NCI-H2107 treated with DMSO at 0.1 percent for 48 hours (cell line): ENCODE data around the gene MYH10.
"Not testable (repeated sequence)": the region's sequence is repeated elsewhere in the genome, so short reads cannot be mapped to it uniquely, and the experiment has no call there.

Experiments
- DNase-seq: peaks from one replicate; lab custom pipeline; 2025; ENCODE audit not compliant: unreplicated experiment; lab: John Stamatoyannopoulos, UW

MYH10 gene

GRCh38 chr17:8558144-8558543 is 72.4 kb downstream of the MYH10 start:
- no peak for DNase-seq

DNA sequence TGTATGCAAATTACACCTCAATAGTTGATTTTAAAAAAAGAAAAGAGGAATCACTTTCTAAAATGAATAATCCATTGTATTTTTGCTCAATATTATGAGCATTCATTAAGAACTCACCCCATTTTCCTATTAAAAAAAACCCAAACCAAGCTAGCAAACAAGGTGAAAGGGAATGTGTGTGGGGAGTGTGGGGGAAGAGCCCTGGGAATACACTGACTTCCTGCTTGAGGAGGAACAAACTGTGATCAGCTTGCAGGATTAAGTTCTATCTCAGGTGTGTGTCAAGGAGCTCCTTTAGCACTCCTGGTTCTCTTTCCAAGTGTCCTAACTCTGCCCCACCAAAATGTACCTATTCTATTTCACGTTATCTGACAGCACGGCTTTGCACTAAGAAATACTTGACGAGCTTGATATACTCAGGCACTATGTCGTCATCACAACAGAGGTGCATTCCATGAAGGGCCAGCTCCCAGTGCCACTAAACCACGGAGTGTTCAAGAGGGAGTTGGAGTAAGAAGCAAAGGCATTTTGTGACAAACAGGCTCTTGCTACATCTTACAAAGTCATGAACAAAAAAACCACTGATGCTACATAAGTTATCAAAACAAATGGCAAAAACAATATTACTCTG is 73.2 kb downstream of the MYH10 start:
- DNase-seq = no peak

DNA sequence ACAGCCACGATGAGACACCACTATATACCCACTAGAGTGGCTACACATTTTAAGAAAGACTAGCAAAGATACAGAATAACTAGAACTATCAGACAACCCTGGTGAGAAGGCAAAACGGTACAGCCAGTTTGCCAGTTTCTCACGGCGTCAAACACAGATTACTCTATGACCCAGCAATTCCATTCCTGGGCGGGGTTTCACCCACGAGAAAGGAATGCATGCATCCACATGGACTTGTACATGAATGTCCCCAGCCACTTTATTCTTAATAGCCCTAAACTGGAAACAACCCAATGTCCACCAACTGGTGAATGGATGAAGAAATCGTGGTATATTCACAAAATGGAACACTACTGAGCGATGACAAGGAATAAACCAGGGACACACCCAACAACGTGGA is 74.5 kb downstream of the MYH10 start:
- DNase-seq = no peak

- DNase-seq = no peak
Observed at GRCh38 chr17:8555062-8555461, 75.5 kb downstream of the MYH10 start.

- DNase-seq = no peak
Observed at GRCh38 chr17:8552577-8553320, 77.8 kb downstream of the MYH10 start.

- no peak for DNase-seq
Observed at GRCh38 chr17:8542599-8543502, 87.7 kb downstream of the MYH10 start.

DNA sequence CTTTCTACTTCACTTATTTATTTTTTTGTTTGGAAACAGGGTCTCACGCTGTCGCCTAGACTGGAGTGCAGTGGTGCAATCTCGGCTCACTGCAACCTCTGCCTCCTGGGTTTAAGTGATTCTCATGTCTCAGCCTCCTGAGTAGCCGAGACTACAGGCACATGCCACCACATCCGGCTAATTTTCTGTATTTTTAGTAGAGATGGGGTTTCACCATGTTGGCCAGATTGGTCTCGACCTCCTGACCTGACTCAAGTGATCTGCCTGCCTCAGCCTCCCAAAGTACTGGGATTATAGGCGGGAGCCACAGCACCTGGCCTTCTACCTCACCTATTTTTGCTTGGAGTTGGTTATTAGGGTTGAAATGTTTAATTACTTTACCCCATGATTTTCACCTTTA is 90.5 kb downstream of the MYH10 start:
- not testable (repeated sequence) for DNase-seq

GRCh38 chr17:8537734-8538133 is 92.8 kb downstream of the MYH10 start:
- DNase-seq = no peak

DNA sequence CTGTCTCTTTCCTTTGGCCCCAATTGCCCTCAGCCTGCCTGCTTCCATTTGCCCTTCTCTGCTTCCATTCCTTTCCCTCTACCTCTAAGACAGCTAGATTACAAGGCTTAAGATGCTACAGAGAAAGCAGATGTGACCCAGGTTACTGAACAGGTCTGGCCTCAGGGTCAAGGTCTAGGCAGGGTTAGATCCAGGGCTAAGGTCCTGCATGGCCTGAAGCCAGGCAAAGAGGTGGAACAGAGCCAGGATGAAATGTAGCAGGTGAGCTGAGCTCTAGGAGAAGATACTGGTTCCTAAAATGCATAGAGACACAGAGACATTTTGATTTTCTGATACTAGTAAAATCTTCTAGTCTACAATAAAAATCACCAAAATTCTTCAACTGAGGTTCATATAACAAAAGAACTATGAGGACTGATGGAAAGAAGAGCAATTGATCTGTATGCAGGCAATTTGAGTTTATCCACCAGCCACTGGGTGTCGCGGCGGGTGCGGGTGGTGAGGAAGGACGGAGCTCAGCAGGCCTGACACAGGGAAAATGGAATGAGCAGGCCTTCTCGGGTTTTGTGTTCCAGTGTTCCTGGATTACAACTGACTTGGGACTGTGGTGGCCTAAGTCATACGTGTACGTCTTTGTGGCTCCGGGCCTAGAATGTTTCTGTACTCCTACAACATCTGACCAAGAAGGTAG is 95.9 kb downstream of the MYH10 start:
- no peak for DNase-seq

- DNase-seq = no peak
Observed at GRCh38 chr17:8532021-8532420, 98.5 kb downstream of the MYH10 start.

DNA sequence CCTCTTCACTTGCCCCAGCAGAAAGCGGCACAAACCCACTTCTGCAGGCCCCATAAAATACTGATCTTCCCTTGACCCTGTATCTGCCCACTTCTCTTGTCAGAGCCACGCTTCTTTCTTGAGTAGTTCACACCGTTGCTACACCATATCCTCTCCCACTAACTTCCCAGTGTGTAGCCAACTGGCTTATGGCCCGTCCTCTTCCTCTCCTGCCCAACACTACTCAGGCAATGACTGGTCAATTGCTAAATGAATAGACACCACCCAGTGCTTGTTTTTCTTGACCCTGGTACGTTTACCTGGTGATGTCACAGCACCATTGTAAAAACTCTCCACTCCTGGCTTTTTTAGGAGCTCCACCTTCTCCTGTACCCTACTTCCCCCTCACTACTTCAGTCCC is 107.9 kb downstream of the MYH10 start:
- DNase-seq = no peak

GRCh38 chr17:8520981-8521380 is 109.5 kb downstream of the MYH10 start:
- DNase-seq = no peak

- no peak for DNase-seq
Observed at GRCh38 chr17:8518850-8519249, 111.7 kb downstream of the MYH10 start.

GRCh38 chr17:8518326-8518725 is 112.2 kb downstream of the MYH10 start:
- no peak for DNase-seq

- DNase-seq = no peak
Observed at GRCh38 chr17:8514801-8515200, 115.7 kb downstream of the MYH10 start.

GRCh38 chr17:8506145-8506544 is 124.4 kb downstream of the MYH10 start:
- no peak for DNase-seq

GRCh38 chr17:8504460-8505207 is 125.9 kb downstream of the MYH10 start:
- DNase-seq = no peak

GRCh38 chr17:8503807-8504206 is 126.7 kb downstream of the MYH10 start:
- peak; percentile 33 for DNase-seq

DNA sequence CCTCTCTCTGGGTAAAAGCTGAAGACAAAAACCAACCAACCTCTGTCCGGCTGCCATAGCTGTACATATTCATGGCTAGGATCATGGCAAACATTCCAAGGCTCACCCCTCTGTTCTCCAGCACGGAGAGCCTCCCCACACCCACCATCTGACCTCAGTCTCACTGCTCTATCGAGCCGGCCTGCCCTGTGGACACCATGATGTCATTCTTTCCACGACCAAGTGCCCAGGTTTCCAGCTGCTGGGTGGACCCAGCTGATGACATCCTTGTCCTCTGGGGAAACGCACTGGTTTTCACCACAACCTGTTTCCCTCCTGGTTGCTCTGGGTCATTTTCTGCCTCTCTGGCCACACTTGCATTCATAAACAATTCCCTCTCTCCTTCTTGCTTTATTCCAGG is 127.2 kb downstream of the MYH10 start:
- no peak for DNase-seq

DNA sequence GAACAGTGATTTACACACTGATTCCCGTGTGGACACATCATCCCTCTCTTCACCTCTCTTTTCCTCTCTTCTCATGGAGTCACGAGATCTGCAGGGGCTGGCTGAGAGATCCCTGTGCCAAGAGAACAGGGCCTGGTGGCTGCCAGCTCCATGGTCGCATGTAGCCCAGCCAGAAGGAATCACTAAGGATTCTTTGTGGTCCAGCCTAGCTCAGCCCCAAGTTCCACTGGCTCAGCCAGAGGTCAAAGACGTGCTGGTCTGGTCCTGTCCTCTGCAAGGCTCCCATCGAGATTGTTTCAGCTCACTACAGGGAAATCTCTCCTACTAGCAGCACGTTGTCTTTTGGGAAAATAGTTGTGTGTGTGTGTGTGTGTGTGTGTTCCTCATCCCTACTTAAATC is 128.4 kb downstream of the MYH10 start:
- no peak for DNase-seq

DNA sequence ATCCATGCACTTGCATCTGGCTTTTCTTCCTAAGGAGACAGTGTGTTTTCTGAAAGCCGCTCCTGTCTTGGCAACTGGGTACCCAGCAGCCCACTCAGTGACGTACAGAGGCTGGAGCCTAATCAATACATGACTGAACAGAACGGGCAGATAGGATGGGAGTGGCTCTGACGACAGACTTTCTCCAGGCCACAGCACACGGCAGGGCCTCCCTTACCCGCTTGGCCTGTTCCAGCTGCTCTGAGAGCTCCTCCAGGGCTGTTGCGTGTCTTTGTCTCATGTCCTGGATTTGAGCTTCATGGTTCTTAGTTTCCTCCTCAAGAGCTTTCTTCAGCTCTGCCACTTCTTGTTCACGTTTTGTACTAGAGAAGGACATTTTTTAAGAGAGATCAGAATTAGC is 129.9 kb downstream of the MYH10 start:
- DNase-seq = no peak
